Bronchial epithelial cell (primary cell): ENCODE results near the gene EGFLAM. TPM values are rescaled to one million over a fixed set of nuclear protein-coding genes. Genes with fewer than 3 reads are reported as not detected.

Experiments
- DNase-seq: peaks from one replicate; pipeline ENCODE4 v3.0.0-alpha.2; 2010; ENCODE audit warnings: low read depth
- FAIRE-seq: peaks from 2 replicates; lab custom pipeline; 2011; peaks lifted over from hg19 to GRCh38; lab: Jason Lieb, UNC
- H3K27me3 ChIP-seq: 2 replicates; pipeline ENCODE4 v1.5.1; 2011; ENCODE audit warnings: low read length; ENCODE audit not compliant: control insufficient read depth, insufficient read depth
- H3K36me3 ChIP-seq: 2 replicates; pipeline ENCODE4 v1.5.1; 2011; ENCODE audit warnings: low read length; ENCODE audit not compliant: control insufficient read depth, insufficient read depth
- H3K4me3 ChIP-seq: 2 replicates; pipeline ENCODE4 v1.5.1; 2011; ENCODE audit warnings: mild to moderate bottlenecking, low read depth, low read length, control low read depth
- total RNA-seq: library from RNA; depleted of rRNA; stranded (reverse); fragments of >200 nt; gene quantifications from 2 replicates; pipeline ENCODE4 v1.2.1, GENCODE V29; 2014
- TF ChIP-seq, protein P1 (sequence below): IDR thresholded peaks from 2 replicates; pipeline ENCODE4 v1.5.1; 2011; ENCODE audit warnings: mild to moderate bottlenecking, moderate library complexity, low read length, control low read depth, inconsistent platforms; ENCODE audit not compliant: insufficient read depth, severe bottlenecking

Gene EGFLAM
- total RNA-seq, 1 donor from 2014 or later: 0.53 TPM

DNA sequence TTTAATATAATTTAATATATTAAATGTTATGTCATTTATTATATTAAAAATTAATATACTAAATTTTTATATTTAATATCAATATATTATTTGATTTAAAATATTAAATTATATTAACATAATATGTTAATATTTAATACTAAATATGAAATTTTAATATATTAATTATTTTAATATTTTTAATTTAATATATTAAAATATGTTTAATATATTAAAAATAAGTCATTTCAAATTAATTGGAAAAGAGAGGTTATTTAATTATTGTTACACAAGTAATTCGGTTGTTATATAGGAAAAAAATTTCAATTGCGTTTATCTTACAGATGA is 183.9 kb downstream of the EGFLAM start:
- H3K4me3 ChIP-seq: no peak overlapping the region
- no peaks in the 10 kb centered on the region for H3K27me3 ChIP-seq
- no peak for DNase-seq
- FAIRE-seq: no peak
- H3K36me3 ChIP-seq: no peaks in the 10 kb centered on the region
- TF ChIP-seq, protein P1, sequence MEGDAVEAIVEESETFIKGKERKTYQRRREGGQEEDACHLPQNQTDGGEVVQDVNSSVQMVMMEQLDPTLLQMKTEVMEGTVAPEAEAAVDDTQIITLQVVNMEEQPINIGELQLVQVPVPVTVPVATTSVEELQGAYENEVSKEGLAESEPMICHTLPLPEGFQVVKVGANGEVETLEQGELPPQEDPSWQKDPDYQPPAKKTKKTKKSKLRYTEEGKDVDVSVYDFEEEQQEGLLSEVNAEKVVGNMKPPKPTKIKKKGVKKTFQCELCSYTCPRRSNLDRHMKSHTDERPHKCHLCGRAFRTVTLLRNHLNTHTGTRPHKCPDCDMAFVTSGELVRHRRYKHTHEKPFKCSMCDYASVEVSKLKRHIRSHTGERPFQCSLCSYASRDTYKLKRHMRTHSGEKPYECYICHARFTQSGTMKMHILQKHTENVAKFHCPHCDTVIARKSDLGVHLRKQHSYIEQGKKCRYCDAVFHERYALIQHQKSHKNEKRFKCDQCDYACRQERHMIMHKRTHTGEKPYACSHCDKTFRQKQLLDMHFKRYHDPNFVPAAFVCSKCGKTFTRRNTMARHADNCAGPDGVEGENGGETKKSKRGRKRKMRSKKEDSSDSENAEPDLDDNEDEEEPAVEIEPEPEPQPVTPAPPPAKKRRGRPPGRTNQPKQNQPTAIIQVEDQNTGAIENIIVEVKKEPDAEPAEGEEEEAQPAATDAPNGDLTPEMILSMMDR: no peak

DNA sequence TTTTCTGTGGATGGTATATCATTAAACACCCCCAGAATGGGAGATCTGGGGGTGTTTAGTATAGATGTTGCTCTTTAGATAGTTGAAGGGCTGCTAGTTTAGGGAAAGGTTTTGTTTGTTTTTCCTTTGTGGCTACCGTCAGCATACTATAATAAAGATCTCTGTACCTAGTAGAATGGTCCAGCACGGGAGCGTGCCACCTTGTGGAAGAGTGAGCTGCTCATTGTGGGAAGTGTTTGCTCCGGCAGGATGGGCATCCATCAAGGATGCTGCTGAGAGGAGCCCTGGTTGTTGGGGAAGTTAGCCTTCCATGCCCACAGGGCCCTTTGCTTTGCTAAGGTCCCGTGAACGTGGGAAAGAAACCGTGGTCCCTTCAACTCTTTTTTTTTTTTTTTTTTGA is 185.0 kb downstream of the EGFLAM start:
- FAIRE-seq (no peak), DNase-seq (no peak)
- no peaks in the 10 kb centered on the region for H3K27me3 ChIP-seq
- no peaks in the 10 kb centered on the region for H3K36me3 ChIP-seq
- TF ChIP-seq, protein P1: no peak
- H3K4me3 ChIP-seq: no peak overlapping the region

DNA sequence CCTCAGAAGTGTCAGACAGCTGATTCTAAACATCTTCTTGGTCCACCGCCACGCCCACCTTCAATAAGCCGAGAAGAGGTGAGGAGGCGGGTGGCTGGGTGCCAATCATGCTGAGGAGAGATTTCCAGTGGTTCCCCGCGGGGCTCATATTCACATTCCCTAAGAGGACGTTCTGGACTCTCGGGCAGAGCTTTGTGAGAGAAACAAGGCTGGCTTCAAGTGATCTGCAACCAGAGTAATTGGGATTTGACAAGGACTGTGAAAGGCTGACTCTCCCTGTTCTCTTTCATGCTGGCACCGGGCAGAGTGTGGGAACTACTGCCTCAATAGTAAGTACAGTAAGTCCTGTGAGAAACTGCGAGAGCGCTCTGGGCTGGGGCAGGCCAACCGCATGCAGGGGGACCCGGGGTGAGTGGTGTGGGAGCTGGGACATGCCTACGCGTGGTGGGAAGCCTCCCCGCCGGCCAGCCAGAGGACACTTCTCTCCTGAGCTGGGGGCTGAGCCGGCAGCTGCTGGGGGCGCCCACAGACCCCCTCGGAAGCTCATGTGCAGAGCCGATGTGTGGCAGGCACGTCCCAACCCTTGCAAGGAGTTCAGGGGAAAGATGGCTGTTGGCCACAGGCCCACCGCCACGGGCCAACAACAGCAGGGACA is 187.1 kb downstream of the EGFLAM start:
- H3K4me3 ChIP-seq: peak overlapping the region; percentile 7
- TF ChIP-seq, protein P1: no peak
- no peak for FAIRE-seq
- H3K36me3 ChIP-seq: no peaks in the 10 kb centered on the region
- peak; percentile 18 for DNase-seq
- no peaks in the 10 kb centered on the region for H3K27me3 ChIP-seq

DNA sequence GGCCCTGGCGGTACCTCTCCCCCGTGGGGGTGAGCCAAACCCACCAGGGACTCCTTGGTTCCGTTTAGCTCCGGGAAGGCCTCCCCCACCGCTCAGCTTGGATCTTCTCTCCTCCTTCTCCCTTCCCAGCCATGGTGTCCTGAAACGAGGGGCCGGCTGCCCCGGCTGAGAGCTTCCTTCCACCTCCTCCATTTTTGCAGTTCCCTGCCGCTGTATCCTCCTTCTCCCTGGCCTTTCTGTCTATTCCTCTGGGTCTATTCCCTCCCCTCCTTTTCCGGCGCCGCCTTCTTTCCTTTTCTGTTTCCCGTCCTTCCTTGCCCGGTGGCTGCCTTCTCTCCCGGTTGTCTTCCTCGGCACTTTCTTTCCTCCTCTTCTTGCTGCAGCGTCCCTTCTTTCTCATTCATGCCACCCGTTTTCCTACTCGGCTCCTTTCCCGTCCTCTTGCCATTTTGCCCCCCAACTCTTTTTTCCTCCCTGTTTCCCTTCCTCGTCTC is 187.7 kb downstream of the EGFLAM start:
- H3K36me3 ChIP-seq: no peaks in the 10 kb centered on the region
- TF ChIP-seq, protein P1: no peak
- FAIRE-seq (no peak), DNase-seq (no peak)
- no peaks in the 10 kb centered on the region for H3K27me3 ChIP-seq
- peak overlapping the region; percentile 7 for H3K4me3 ChIP-seq

DNA sequence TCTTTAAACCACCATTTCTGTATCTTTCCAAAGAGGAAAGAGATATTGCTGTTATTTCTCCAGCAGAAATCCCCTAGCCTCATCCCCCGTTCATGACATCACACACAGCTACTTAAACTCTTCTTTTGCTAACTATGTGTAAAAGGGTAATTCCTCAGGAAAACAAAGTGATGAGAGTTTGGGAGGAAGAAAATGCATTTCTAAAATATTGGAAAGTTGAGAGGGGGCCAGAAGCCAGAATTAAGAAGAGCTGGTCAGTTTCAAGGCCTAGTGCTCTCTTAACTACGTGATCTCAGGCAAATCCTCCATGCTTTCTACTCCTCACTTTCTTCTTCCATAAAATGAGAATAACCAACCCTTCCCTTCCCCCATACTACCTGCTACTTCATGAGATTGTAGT is 188.7 kb downstream of the EGFLAM start:
- TF ChIP-seq, protein P1: no peak
- Histone ChIP-seq H3K4me3 (no peak overlapping the region), H3K36me3 (no peaks in the 10 kb centered on the region), H3K27me3 (no peaks in the 10 kb centered on the region)
- no peak for DNase-seq
- peak; percentile 32 for FAIRE-seq

DNA sequence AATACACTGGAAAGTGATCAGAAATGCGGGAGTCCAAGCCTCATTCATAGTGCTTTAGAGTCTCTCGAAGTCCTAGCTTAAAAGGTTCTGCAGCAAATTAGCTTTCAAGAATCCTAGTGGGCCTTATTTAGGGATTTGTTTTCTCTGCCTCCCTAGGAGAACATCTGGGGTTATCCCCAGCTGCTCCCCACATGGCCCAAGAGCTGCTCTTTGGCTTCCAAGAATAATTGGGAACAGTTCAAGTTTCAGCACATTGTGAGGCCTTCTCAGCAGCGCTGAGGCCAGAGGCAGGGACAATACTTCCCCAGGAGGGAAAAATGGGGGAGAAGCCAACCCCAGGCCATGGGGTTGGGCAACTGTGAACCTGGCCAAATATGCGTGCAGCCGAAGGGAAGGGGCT is 189.4 kb downstream of the EGFLAM start:
- Histone ChIP-seq H3K27me3 (no peaks in the 10 kb centered on the region), H3K36me3 (no peaks in the 10 kb centered on the region), H3K4me3 (no peak overlapping the region)
- TF ChIP-seq, protein P1: no peak
- no peak for DNase-seq
- FAIRE-seq: no peak
